ENCODE results near the gene VEZT. TPM values are rescaled to one million over a fixed set of nuclear protein-coding genes. Genes with fewer than 3 reads are reported as not detected.
A peak's percentile ranks its signal among the peaks of the same experiment; 100 is the strongest.

Gene VEZT
- total and polyA plus RNA-seq, 10 of the 15 experiments (the other 5 are each of a cell fraction or from before 2014, with no cell fraction given), result 32.8 to 134 (median 66.2) TPM

- in situ Hi-C loops (cut with MboI) (no loop called here), intact Hi-C loops (cut with micrococcal nuclease; ENCODE audit: unreplicated experiment) (no loop called here)
- no TSS peak for BruUV-seq (replicated peaks)
- ChIA-PET SMC1A (ENCODE audit: uncharacterized antibody, unreplicated experiment) (interaction anchor here (6.2 kb wide), 1 partner anchor 13 kb away, joined by 43 read pairs; the partner anchor contains the start of genes FGD6 and VEZT), POLR2A (no interaction called here), RAD21 (ENCODE audit: unreplicated experiment) (interaction anchor here (0.6 to 1.5 kb wide), 2 partner anchors 13 to 17 kb away, joined by 3 to 5 read pairs; no protein-coding TSS in a partner anchor), CTCF (interaction anchor here (0.7 to 1.4 kb wide), 3 partner anchors 8 to 51 kb away, joined by 3 read pairs; no protein-coding TSS in a partner anchor)
- TF ChIP-seq ZNF207 (IDR thresholded peaks at IDR 0.05; ENCODE audit: borderline replicate concordance) (no peak), SPI1 (IDR thresholded peaks at IDR 0.05; ENCODE audit: borderline replicate concordance, insufficient read depth, low read depth, low read length) (peak; percentile 53; the same call in 1 of the 2 replicates)
- WGBS (ENCODE audit: insufficient coverage, insufficient replicate concordance, low lambda C conversion rate, missing lambda C conversion rate), result 73% methylated on average over 3 of the region's 3 CpGs
- Histone ChIP-seq H2AFZ (ENCODE audit: control insufficient read depth, low read depth, low read length) (peak overlapping the region; percentile 64), H3K79me2 (ENCODE audit: control insufficient read depth, insufficient read depth, low read length) (peaks cover 5% of the 10 kb centered on the region), H3K4me2 (ENCODE audit: control insufficient read depth, insufficient read depth) (peak overlapping the region; percentile 63), H3K27ac (ENCODE audit: control insufficient read depth, insufficient read depth) (peak overlapping the region; percentile 35), H3K9me3 (replicated peaks; ENCODE audit: control insufficient read depth, insufficient read depth, low read length) (no peaks in the 10 kb centered on the region; the same call in 2 of the 3 replicates), H3K4me3 (peak overlapping the region; percentile 26; the same call in 1 of the 2 replicates), H3K4me1 (ENCODE audit: control insufficient read depth, insufficient read depth, low read length) (peaks cover 45% of the 10 kb centered on the region), H3K36me3 (ENCODE audit: control insufficient read depth in 2 of 2, insufficient read depth in 2 of 2, low read length in 1 of 2) (no peaks in the 10 kb centered on the region), H3K9ac (ENCODE audit: control insufficient read depth, insufficient read depth, low read length) (no peak overlapping the region), H4K20me1 (ENCODE audit: control insufficient read depth, insufficient read depth) (no peaks in the 10 kb centered on the region), H3K27me3 (replicated peaks in 1 of 2; ENCODE audit: control insufficient read depth in 2 of 2, insufficient read depth in 2 of 2, low read length in 1 of 2) (no peaks in the 10 kb centered on the region)
- ATAC-seq (no peak), DNase-seq (ENCODE audit: low read depth, low spot score) (no peak), FAIRE-seq (no peak)
These were observed 14.7 kb upstream of the VEZT start for GRCh38 chr12:95202691-95203486.

GRCh38 chr12:95203487-95204030 is 14.0 kb upstream of the VEZT start:
- ChIA-PET POLR2A (no interaction called here), SMC1A (ENCODE audit: uncharacterized antibody, unreplicated experiment) (interaction anchor here (6.2 kb wide), 1 partner anchor 13 kb away, joined by 43 read pairs; the partner anchor contains the start of genes FGD6 and VEZT), RAD21 (ENCODE audit: unreplicated experiment) (interaction anchor here (1.5 kb wide), 1 partner anchor 17 kb away, joined by 3 read pairs; no protein-coding TSS in a partner anchor), CTCF (no interaction called here)
- Histone ChIP-seq H2AFZ (ENCODE audit: control insufficient read depth, low read depth, low read length) (no peak overlapping the region), H3K27ac (ENCODE audit: control insufficient read depth, insufficient read depth) (peak overlapping the region; percentile 35), H3K4me1 (ENCODE audit: control insufficient read depth, insufficient read depth, low read length) (peaks cover 41% of the 10 kb centered on the region), H3K9ac (ENCODE audit: control insufficient read depth, insufficient read depth, low read length) (no peak overlapping the region), H3K9me3 (replicated peaks; ENCODE audit: control insufficient read depth, insufficient read depth, low read length) (no peaks in the 10 kb centered on the region), H4K20me1 (ENCODE audit: control insufficient read depth, insufficient read depth) (no peaks in the 10 kb centered on the region), H3K36me3 (ENCODE audit: control insufficient read depth in 2 of 2, insufficient read depth in 2 of 2, low read length in 1 of 2) (no peaks in the 10 kb centered on the region), H3K27me3 (replicated peaks in 1 of 2; ENCODE audit: control insufficient read depth in 2 of 2, insufficient read depth in 2 of 2, low read length in 1 of 2) (no peaks in the 10 kb centered on the region), H3K4me2 (ENCODE audit: control insufficient read depth, insufficient read depth) (no peak overlapping the region; the same call in 1 of the 2 replicates), H3K4me3 (no peak overlapping the region), H3K79me2 (ENCODE audit: control insufficient read depth, insufficient read depth, low read length) (peaks cover 5% of the 10 kb centered on the region)
- FAIRE-seq (no peak), ATAC-seq (no peak), DNase-seq (ENCODE audit: low read depth, low spot score) (no peak)
- intact Hi-C loops (cut with micrococcal nuclease; ENCODE audit: unreplicated experiment), result no loop called here
- no TSS peak for BruUV-seq (replicated peaks)
- TF ChIP-seq LARP7 (IDR thresholded peaks at IDR 0.05) (no peak), ZNF274 (IDR thresholded peaks at IDR 0.05; ENCODE audit: insufficient read depth, insufficient read length) (no peak), ZBED1 (IDR thresholded peaks at IDR 0.05; ENCODE audit: borderline replicate concordance) (no peak), NBN (IDR thresholded peaks at IDR 0.05) (no peak), TCF7 (IDR thresholded peaks at IDR 0.05; ENCODE audit: borderline replicate concordance) (no peak), SRF (IDR thresholded peaks at IDR 0.05; ENCODE audit: low read depth in 2 of 2, low read length in 2 of 2) (no peak), YBX1 (IDR thresholded peaks at IDR 0.05) (no peak), SUZ12 (IDR thresholded peaks at IDR 0.05; ENCODE audit: unreplicated experiment) (no peak)
- in situ Hi-C loops (cut with MboI), result no loop called here
- WGBS (ENCODE audit: insufficient coverage, insufficient replicate concordance, low lambda C conversion rate, missing lambda C conversion rate), result 93% methylated on average over 1 of the region's 1 CpG
